GM19467 (cell line): ENCODE data around the gene ALDH3A1.

Experiments used
- ATAC-seq: cut with Tn5 transposase; IDR thresholded peaks from one replicate; pipeline ENCODE4 v1.9.1; 2021; ENCODE audit warnings: mild to moderate bottlenecking, moderate library complexity; ENCODE audit not compliant: unreplicated experiment

The ALDH3A1 gene

GRCh38 chr17:19720631-19721426 lies 27.3 kb downstream of the ALDH3A1 start:
- ATAC-seq = no peak

- no peak for ATAC-seq
Measured at GRCh38 chr17:19720210-19720475, 28.0 kb downstream of the ALDH3A1 start.

- ATAC-seq = no peak
Measured at GRCh38 chr17:19719355-19720209, 28.5 kb downstream of the ALDH3A1 start.

- no peak for ATAC-seq
Measured at GRCh38 chr17:19718613-19719354, 29.3 kb downstream of the ALDH3A1 start.

- no peak for ATAC-seq
Measured at GRCh38 chr17:19718041-19718612, 30.0 kb downstream of the ALDH3A1 start.

- ATAC-seq = no peak
Measured at GRCh38 chr17:19717411-19717908, 30.6 kb downstream of the ALDH3A1 start.

GRCh38 chr17:19717031-19717360 lies 31.1 kb downstream of the ALDH3A1 start:
- no peak for ATAC-seq

GRCh38 chr17:19716108-19717030 lies 31.7 kb downstream of the ALDH3A1 start, which contains the start of gene SLC47A2:
TSS of gene SLC47A2 (minus strand) at chr17:19716584. CDS start at chr17:19716555, 29 bp downstream.
- ATAC-seq = no peak

GRCh38 chr17:19714542-19715411 lies 33.3 kb downstream of the ALDH3A1 start:
- no peak for ATAC-seq

- ATAC-seq = no peak
Measured at GRCh38 chr17:19713901-19714361, 34.2 kb downstream of the ALDH3A1 start.

GRCh38 chr17:19713462-19713861 lies 34.6 kb downstream of the ALDH3A1 start:
- no peak for ATAC-seq

- no peak for ATAC-seq
Measured at GRCh38 chr17:19712436-19713004, 35.6 kb downstream of the ALDH3A1 start.

GRCh38 chr17:19709841-19710240 lies 38.3 kb downstream of the ALDH3A1 start:
- ATAC-seq = no peak

- ATAC-seq = no peak
Measured at GRCh38 chr17:19708431-19709175, 39.5 kb downstream of the ALDH3A1 start.

GRCh38 chr17:19707728-19708221 lies 40.3 kb downstream of the ALDH3A1 start:
- ATAC-seq = no peak

- ATAC-seq = no peak
Measured at GRCh38 chr17:19706791-19707727, 41.0 kb downstream of the ALDH3A1 start.
